Common myeloid progenitor, CD34-positive (primary cell): ENCODE data around the gene GALK2.

Experiments
- CTCF ChIA-PET: fragments of 350-600 bp; sonication (Branson Sonifier 250); formaldehyde crosslinking; loops from one replicate; lab custom pipeline; 2021; ENCODE audit warnings: antibody characterized with exemption; lab: Charles Lee
- POLR2A ChIA-PET: fragments of 350-600 bp; sonication (Branson Sonifier 250); formaldehyde crosslinking; loops from one replicate; lab custom pipeline; 2021; ENCODE audit warnings: antibody characterized with exemption; lab: Charles Lee
- DNase-seq, 3 donors: peaks; one replicate each; pipeline versions ENCODE4 v3.0.0 to v3.0.0-alpha.2; 2013
- H3K27ac ChIP-seq, 2 experiments: 1 replicate in 1 of 2; 2 replicates in 1 of 2; pipeline ENCODE4 v1.7.0; 2013; ENCODE audit warnings: inconsistent platforms in 2 of 2, low read length in 2 of 2, mild to moderate bottlenecking in 2 of 2, low read depth in 1 of 2, moderate library complexity in 1 of 2; ENCODE audit not compliant: severe bottlenecking in 2 of 2, insufficient read depth in 1 of 2, poor library complexity in 1 of 2
- H3K27me3 ChIP-seq, 5 experiments: replicated peaks in 2 of 5; 1 replicate in 3 of 5; 2 replicates in 2 of 5; pipeline versions ENCODE4 v1.6.1 to v1.7.0; 2013; ENCODE audit warnings: low read length in 4 of 5, mild to moderate bottlenecking in 2 of 5, moderate library complexity in 2 of 5, inconsistent platforms in 1 of 5; ENCODE audit not compliant: insufficient read depth in 5 of 5, control insufficient read depth in 4 of 5
- H3K36me3 ChIP-seq, 4 experiments: 1 replicate in 2 of 4; 2 replicates in 2 of 4; pipeline versions ENCODE4 v1.6.1 to v1.7.0; 2013; ENCODE audit warnings: low read length in 3 of 4, control low read depth in 1 of 4, mild to moderate bottlenecking in 1 of 4; ENCODE audit not compliant: control insufficient read depth in 4 of 4, insufficient read depth in 4 of 4
- H3K4me1 ChIP-seq, 4 experiments: 1 replicate in 3 of 4; 2 replicates in 1 of 4; pipeline versions ENCODE4 v1.6.1 to v1.7.1; 2013; ENCODE audit warnings: low read length in 3 of 4, mild to moderate bottlenecking in 3 of 4, control low read depth in 1 of 4, inconsistent platforms in 1 of 4, moderate library complexity in 1 of 4; ENCODE audit not compliant: control insufficient read depth in 4 of 4, insufficient read depth in 4 of 4; ENCODE audit errors: control extremely low read depth in 1 of 4
- H3K4me3 ChIP-seq, 7 experiments: 1 replicate in 4 of 7; 2 replicates in 3 of 7; pipeline versions ENCODE4 v1.5.1 to v1.7.0; 2013; ENCODE audit warnings: mild to moderate bottlenecking in 7 of 7, low read length in 6 of 7, moderate library complexity in 6 of 7, inconsistent platforms in 2 of 7, low read depth in 2 of 7, control low read depth in 1 of 7; ENCODE audit not compliant: insufficient read depth in 4 of 7, control insufficient read depth in 1 of 7; ENCODE audit errors: extremely low read depth in 1 of 7
- H3K9me3 ChIP-seq, 5 experiments: 1 replicate in 4 of 5; 2 replicates in 1 of 5; pipeline versions ENCODE4 v1.6.1 to v1.7.1; 2013; ENCODE audit warnings: low read length in 4 of 5, mild to moderate bottlenecking in 2 of 5, inconsistent platforms in 1 of 5, low read depth in 1 of 5, moderate library complexity in 1 of 5; ENCODE audit not compliant: control insufficient read depth in 4 of 5, insufficient read depth in 2 of 5; ENCODE audit errors: control extremely low read depth in 1 of 5
- WGBS: methylation state at CpG from one replicate; pipeline ENCODE4 v1.1.5; 2013; ENCODE audit not compliant: insufficient coverage; 5-methylcytosine and 5-hydroxymethylcytosine counted together

GALK2 gene

GRCh38 chr15:49270541-49271421 lies 100.7 kb downstream of the GALK2 start:
- POLR2A ChIA-PET: no interaction called here
- 100% methylated on average over 1 of the region's 8 CpGs for WGBS
- no peak for DNase-seq
- no peak overlapping the region for H3K4me3 ChIP-seq
- H3K27me3 ChIP-seq: no peaks in the 10 kb centered on the region
- H3K36me3 ChIP-seq: peaks cover 4 to 11% (median 7%) of the 10 kb centered on the region in 4 experiments
- H3K4me1 ChIP-seq: no peaks in the 10 kb centered on the region
- peaks cover 0 to 2% (median 0%) of the 10 kb centered on the region in 5 experiments for H3K9me3 ChIP-seq
- no peak overlapping the region for H3K27ac ChIP-seq
- CTCF ChIA-PET: no interaction called here

- no peak overlapping the region for H3K27ac ChIP-seq
- CTCF ChIA-PET: interaction anchor here (1.1 kb wide), 1 partner anchor 74 kb away, joined by 3 read pairs; no protein-coding TSS in a partner anchor
- no peaks in the 10 kb centered on the region for H3K27me3 ChIP-seq
- peaks cover 2 to 8% (median 3%) of the 10 kb centered on the region in 4 experiments for H3K36me3 ChIP-seq
- POLR2A ChIA-PET: no interaction called here
- no peaks in the 10 kb centered on the region for H3K4me1 ChIP-seq
- WGBS: no CpG with 5 or more reads among the region's 2 CpGs
- no peak for DNase-seq
- no peaks in the 10 kb centered on the region for H3K9me3 ChIP-seq
- H3K4me3 ChIP-seq: no peak overlapping the region
Measured at GRCh38 chr15:49273734-49274318, 103.8 kb downstream of the GALK2 start.

- ChIA-PET CTCF (no interaction called here), POLR2A (no interaction called here)
- H3K4me1 ChIP-seq: no peaks in the 10 kb centered on the region
- H3K4me3 ChIP-seq: no peak overlapping the region
- no peaks in the 10 kb centered on the region for H3K27me3 ChIP-seq
- no peak for DNase-seq
- peaks cover 8 to 32% (median 14%) of the 10 kb centered on the region in 4 experiments for H3K36me3 ChIP-seq
- H3K27ac ChIP-seq: no peak overlapping the region
- 100% methylated on average over 4 of the region's 5 CpGs for WGBS
- H3K9me3 ChIP-seq: no peaks in the 10 kb centered on the region
Measured at GRCh38 chr15:49278751-49279150, 108.7 kb downstream of the GALK2 start.

GRCh38 chr15:49279521-49280456 lies 109.7 kb downstream of the GALK2 start:
- Histone ChIP-seq H3K27me3 (no peaks in the 10 kb centered on the region), H3K27ac (no peak overlapping the region), H3K36me3 (peaks cover 7 to 35% (median 19%) of the 10 kb centered on the region in 4 experiments), H3K4me1 (no peaks in the 10 kb centered on the region), H3K4me3 (no peak overlapping the region), H3K9me3 (no peaks in the 10 kb centered on the region)
- WGBS: 97% methylated on average over 3 of the region's 4 CpGs
- ChIA-PET CTCF (no interaction called here), POLR2A (no interaction called here)
- DNase-seq: no peak

GRCh38 chr15:49282366-49282765 lies 112.3 kb downstream of the GALK2 start:
- H3K4me3 ChIP-seq: no peak overlapping the region
- WGBS: 100% methylated on average over 1 of the region's 1 CpG
- no peaks in the 10 kb centered on the region for H3K27me3 ChIP-seq
- POLR2A ChIA-PET: no interaction called here
- CTCF ChIA-PET: no interaction called here
- no peak overlapping the region for H3K27ac ChIP-seq
- no peaks in the 10 kb centered on the region for H3K4me1 ChIP-seq
- no peaks in the 10 kb centered on the region for H3K9me3 ChIP-seq
- H3K36me3 ChIP-seq: peaks cover 9 to 49% (median 30%) of the 10 kb centered on the region in 4 experiments
- no peak for DNase-seq

GRCh38 chr15:49286649-49287404 lies 116.8 kb downstream of the GALK2 start:
- ChIA-PET POLR2A (no interaction called here), CTCF (no interaction called here)
- no peak overlapping the region for H3K4me3 ChIP-seq
- no CpG with 5 or more reads among the region's 4 CpGs for WGBS
- no peaks in the 10 kb centered on the region for H3K4me1 ChIP-seq
- H3K27me3 ChIP-seq: no peaks in the 10 kb centered on the region
- DNase-seq: no peak
- no peak overlapping the region for H3K27ac ChIP-seq
- H3K36me3 ChIP-seq: peaks cover 11 to 63% (median 46%) of the 10 kb centered on the region in 4 experiments
- no peaks in the 10 kb centered on the region for H3K9me3 ChIP-seq
